ENCODE data around the gene CRTAC1.
A peak's percentile ranks its signal among the peaks of the same experiment; 100 is the strongest.

CRTAC1 gene

GRCh38 chr10:98030093-98030821 lies at the start of gene CRTAC1:
TSS of gene CRTAC1 (minus strand) at chr10:98030621. CDS start at chr10:98030472, 149 bp downstream.
- DNase-seq, result peak; percentile 65

- DNase-seq, result no peak
Measured at GRCh38 chr10:98078774-98079173, 48.4 kb upstream of the CRTAC1 start.

- DNase-seq, result no peak
Measured at GRCh38 chr10:98077223-98077622, 46.8 kb upstream of the CRTAC1 start.

GRCh38 chr10:98076086-98076485 lies 45.7 kb upstream of the CRTAC1 start:
- DNase-seq, result no peak

GRCh38 chr10:98074315-98074911 lies 44.0 kb upstream of the CRTAC1 start:
- no peak for DNase-seq

- DNase-seq, result no peak
Measured at GRCh38 chr10:98067165-98067564, 36.7 kb upstream of the CRTAC1 start.

- DNase-seq, result no peak
Measured at GRCh38 chr10:98063740-98064027, 33.3 kb upstream of the CRTAC1 start.

- DNase-seq, result peak; percentile 25
Measured at GRCh38 chr10:98062424-98062823, 32.0 kb upstream of the CRTAC1 start.

GRCh38 chr10:98060079-98060478 lies 29.7 kb upstream of the CRTAC1 start:
- DNase-seq, result no peak

GRCh38 chr10:98058295-98058694 lies 27.9 kb upstream of the CRTAC1 start:
- no peak for DNase-seq

GRCh38 chr10:98055841-98056516 lies 25.6 kb upstream of the CRTAC1 start:
- no peak for DNase-seq

GRCh38 chr10:98047009-98047741 lies 16.8 kb upstream of the CRTAC1 start:
- no peak for DNase-seq

- DNase-seq, result peak; percentile 42
Measured at GRCh38 chr10:98045785-98046389, 15.5 kb upstream of the CRTAC1 start.

- peak; percentile 15 for DNase-seq
Measured at GRCh38 chr10:98041352-98042043, 11.1 kb upstream of the CRTAC1 start.

GRCh38 chr10:98039690-98040381 lies 9.4 kb upstream of the CRTAC1 start:
- DNase-seq, result no peak

- no peak for DNase-seq
Measured at GRCh38 chr10:98038288-98038687, 7.9 kb upstream of the CRTAC1 start.

GRCh38 chr10:98035599-98035998 lies 5.2 kb upstream of the CRTAC1 start:
- no peak for DNase-seq

- DNase-seq, result no peak
Measured at GRCh38 chr10:98033515-98033914, 3.1 kb upstream of the CRTAC1 start.

GRCh38 chr10:98031440-98031839 lies 1.0 kb upstream of the CRTAC1 start:
- no peak for DNase-seq

- no peak for DNase-seq
Measured at GRCh38 chr10:98030991-98031431, 590 bp upstream of the CRTAC1 start.

GRCh38 chr10:98029149-98030092 lies 1.0 kb downstream of the CRTAC1 start:
- no peak for DNase-seq

All from NCI-H2227 treated with DMSO at 0.1 percent for 48 hours (cell line).